HG03354 (cell line): ENCODE results near the gene DENND6B.
"Not testable (repeated sequence)": the region's sequence is repeated elsewhere in the genome, so short reads cannot be mapped to it uniquely, and the experiment has no call there.

ENCODE experiments used
- ATAC-seq: cut with Tn5 transposase; IDR thresholded peaks from one replicate; pipeline ENCODE4 v1.9.1; 2021; ENCODE audit warnings: mild to moderate bottlenecking; ENCODE audit not compliant: unreplicated experiment, poor library complexity, severe bottlenecking

DENND6B gene

GRCh38 chr22:50341977-50342650 lies 15.3 kb upstream of the DENND6B start:
- peak; percentile 61 for ATAC-seq

DNA sequence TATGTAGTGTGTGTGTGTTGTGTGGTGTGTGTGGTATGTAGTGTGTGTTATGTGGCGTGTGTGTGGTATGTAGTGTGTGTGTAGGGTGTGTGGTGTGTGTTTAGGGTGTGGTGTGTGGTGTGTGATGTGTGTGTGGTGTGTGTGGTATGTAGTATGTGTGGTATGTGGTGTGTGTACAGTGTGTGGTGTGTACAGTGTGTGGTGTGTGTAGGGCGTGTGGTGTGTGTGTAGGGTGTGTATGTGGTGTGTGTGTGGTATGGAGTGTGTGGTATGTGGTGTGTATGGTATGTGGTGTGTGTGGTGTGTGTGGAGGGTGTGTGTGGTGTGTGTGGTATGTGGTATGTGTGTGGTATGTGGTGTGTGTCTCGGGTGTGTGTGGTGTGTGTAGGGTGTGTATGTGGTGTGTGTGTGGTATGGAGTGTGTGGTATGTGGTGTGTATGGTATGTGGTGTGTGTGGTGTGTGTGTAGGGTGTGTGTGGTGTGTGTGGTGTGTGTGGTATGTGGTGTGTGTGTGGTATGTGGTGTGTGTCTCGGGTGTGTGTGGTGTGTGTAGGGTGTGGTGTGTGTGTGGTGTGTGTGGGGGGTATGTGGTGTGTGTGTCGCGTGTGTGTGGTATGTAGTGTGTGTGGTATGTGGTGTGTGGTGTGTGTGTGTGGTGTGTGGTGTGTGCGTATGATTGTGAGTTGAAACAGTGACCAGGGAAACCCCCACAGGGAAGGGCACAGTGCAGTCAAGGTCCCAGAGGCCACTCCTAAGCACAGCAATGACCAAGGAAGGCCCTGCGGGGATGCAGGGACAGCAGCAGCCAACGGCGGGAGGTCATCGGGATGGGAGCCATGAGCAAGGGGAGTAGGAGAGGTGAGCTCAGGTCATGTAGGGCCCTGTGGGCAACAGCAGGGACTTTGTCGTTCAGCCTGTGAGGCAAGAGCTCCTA lies 13.4 kb upstream of the DENND6B start:
- no peak for ATAC-seq

DNA sequence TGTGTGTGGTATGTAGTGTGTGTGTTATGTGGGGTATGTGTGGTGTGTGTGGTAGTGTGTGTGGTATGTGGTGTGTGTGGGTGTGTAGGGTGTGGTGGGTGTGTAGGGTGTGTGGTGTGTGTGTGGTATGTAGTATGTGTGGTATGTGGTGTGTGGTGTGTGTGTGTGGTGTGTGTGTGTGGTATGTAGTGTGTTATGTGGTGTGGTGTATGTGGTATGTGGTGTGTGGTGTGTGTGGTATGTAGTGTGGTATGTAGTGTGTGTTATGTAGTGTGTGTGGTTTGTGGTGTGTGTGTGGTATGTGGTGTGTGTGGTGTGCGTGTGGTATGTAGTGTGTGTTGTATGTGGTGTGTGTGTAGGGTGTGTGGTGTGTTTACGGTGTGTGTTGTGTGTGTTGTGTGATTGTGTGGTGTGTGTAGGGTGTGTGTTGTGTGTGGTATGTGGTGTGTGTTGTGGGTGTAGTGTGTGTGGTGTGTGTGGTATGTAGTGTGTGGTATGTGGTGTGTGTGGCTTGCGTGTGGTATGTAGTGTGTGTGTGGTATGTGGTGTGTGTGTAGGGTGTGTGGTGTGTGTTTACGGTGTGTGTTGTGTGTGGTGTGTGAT lies 12.1 kb upstream of the DENND6B start:
- ATAC-seq: no peak

DNA sequence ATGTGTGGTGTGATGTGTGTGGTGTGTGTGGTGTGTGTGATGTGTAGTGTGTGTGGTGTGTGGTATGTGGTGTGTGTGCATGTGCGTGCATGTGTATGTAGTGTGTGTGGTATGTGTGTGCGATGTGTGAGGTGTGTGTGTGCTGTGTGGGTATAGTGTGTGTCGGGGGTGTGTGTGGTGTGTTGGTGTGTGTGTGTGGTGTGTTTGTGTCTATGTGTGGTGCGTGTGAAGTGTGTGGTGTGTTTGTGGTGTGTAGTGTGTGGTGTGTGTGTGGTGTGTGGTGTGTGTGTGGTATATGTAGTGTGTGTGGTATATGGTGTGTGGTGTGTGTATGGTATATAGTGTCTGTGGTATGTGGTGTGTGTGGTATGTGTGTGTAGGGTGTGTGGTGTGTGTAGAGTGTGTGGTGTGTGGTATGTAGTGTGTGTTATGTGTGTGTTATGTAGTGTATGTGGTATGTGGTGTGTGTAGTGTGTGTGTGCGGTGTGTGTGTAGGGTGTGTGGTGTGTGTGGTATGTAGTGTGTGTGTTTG lies 11.3 kb upstream of the DENND6B start:
- no peak for ATAC-seq

GRCh38 chr22:50337262-50338041 lies 10.6 kb upstream of the DENND6B start:
- no peak for ATAC-seq

DNA sequence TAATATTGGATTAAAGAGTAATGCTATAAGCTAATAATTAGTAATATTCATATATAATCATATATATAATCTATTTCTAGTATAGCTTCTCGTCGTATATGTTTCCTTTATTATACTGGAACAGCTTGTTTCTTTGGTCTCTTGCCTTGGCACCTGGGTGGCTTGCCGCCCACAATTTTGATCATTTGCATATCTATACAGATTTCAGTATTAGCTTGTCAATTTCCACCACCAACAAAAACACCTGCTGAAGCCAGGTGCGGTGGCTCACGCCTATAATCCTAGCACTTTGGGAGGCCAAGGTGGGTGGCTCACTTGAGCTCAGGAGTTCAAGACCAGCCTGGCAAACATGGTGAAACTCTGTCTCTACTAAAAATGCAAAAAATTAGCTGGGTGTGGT lies 7.6 kb upstream of the DENND6B start:
- not testable (repeated sequence) for ATAC-seq

DNA sequence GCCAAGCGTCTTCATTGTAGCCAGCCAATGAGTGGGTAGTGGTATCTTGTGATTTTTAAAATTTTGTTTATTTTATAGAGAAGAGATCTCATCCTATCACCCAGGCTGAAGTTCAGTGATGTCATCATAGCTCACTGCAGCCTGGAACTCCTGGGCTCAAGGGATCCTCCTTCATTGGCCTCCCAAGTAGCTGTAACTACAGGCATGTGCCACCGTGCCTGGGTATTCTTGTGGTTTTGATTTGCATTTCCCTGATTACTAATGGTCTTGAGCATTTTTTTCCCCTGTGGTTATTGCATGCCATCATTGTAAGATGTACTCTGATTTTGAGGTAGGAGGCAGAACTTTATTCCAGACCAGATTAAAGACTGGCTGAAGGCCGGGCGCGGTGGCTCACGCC lies 2.4 kb upstream of the DENND6B start:
- no peak for ATAC-seq

DNA sequence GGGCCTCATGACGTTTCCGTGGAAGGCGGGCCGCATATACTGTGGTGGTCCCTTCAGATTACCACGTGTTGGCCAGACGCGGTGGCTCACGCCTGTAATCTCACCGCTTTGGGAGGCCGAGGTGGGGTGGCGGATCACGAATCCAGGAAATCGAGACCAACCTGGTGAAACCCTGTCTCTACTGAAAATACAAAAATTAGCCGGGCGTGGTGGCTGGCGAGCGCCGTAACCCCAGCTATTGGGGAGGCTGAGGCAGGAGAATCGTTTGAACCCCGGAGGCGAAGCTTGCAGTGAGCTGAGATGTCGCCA lies 853 bp upstream of the DENND6B start:
- ATAC-seq: no peak

DNA sequence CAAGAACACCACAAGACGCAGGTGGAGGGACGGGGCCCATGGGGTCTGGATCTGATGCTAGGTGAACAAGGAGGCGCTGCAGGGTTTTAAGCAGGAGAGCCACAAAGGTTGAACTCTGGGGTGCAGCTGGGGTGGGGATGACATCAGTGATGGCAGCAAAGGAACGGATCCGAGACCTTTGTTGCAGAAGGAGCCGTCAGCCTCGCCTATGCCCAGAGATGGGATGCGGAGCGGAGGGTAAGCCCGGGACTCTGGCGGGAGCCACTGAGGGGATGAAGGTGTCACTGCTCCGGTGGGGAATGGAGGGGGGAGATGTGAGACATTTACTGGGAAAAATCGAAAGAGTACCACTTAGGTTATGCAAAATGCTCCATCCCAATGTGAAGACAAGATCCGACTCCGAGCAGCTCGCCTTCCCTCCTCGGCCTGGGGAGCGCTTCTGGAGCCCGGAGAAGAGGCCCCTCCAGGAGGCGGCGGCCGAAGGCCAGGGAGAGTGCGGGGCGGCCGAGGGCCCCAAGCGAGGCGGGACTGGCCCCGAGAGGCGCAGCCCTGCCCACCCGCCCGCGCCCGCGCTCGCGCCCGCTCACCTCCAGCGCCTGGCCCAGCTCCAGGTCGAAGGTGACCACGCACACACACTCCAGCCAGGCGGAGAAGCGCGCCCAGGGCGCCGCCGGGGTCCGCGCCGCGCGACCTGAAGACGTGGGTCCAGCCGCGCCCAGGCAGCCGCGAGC lies 422 bp downstream of the DENND6B start:
- no peak for ATAC-seq

DNA sequence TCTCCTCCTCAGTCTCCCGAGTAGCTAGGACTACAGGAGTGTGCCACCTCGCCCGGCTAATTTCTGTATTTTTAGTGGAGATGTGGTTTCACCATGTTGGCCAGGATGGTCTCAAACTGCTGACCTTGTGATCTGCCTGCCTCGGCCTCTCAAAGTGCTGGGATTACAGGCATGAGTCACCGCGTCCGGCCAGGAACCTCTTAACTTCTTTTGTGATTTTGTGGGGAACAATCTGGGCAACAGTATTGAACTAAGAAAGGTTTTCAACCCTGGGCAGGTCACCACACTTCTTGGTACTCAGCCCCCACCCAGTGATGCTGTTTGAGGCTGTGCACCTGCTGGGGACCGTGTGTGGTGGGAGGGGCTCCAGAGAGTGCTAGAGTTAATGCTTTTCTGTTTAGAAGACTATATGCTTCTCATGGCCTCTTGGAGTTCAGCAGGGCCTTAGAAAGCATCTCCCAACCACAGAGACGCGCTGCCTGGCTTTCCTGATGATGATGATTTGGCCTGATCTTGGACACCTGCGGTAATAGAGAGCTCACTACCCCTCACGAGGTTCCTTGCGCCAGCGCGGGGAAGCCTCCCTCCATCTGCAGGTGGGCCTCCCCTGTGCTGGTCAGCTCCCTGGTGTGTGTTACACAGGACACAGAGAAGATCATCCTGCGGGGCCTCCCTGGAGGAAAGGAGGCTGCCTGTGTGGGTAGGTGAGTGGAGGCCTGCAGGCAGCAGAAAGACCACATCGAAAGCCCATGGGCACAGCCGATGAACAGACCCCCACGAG lies 1.2 kb downstream of the DENND6B start:
- no peak for ATAC-seq

- ATAC-seq: no peak
Measured at GRCh38 chr22:50323900-50324299, 2.9 kb downstream of the DENND6B start.

DNA sequence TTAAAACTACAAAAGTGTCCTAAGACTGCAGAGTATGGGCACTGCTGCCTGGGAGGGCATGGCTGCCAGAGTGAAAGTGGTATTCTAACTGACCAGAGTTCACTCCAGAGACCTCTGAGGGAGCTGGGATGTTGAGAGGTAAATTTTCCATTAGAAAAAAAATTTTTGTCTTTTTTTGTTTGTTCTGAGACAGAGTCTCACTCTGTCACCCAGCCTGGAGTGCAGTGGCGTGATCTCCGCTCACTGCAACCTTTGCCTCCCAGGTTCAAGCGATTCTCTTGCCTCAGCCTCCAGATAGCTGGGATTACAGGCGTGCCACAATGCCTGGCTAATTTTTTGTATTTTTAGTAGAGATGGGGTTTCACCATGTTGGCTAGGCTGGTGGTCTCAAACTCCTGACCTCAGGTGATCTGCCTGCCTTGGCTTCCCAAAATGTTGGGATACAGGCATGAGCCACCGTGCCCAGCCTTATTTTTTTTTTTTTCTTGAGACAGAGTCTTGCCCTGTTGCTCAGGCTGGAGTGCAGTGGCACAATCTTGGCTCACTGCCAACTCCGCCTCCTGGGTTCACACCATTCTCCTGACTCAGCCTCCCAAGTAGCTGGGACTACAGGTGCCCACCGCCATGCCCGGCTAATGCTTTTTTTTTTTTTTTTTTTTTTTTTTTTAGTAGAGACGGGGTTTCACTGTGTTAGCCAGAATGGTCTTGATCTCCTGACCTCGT lies 4.3 kb downstream of the DENND6B start:
- ATAC-seq: not testable (repeated sequence)

GRCh38 chr22:50320671-50321325 lies 6.0 kb downstream of the DENND6B start:
- no peak for ATAC-seq

DNA sequence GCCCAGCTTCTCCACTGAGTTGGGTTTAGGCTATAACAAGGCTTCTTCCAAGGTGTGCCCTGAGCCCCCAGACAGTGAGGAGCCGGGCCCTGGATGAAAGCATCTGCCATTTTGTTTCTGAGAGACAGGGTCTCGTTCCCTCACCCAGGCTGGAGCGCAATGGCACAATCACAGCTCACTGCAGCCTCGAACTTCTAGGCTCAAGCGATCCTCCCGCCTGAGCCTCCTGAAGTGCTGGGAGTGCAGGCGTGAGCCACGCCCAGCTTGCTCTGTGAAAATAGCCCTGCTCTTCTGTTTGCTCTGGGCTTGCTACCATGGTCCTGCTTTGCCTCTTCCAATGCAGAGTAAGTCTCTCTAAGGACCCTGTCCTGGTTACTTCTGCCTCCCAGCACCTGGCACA lies 6.7 kb downstream of the DENND6B start:
- ATAC-seq: no peak

DNA sequence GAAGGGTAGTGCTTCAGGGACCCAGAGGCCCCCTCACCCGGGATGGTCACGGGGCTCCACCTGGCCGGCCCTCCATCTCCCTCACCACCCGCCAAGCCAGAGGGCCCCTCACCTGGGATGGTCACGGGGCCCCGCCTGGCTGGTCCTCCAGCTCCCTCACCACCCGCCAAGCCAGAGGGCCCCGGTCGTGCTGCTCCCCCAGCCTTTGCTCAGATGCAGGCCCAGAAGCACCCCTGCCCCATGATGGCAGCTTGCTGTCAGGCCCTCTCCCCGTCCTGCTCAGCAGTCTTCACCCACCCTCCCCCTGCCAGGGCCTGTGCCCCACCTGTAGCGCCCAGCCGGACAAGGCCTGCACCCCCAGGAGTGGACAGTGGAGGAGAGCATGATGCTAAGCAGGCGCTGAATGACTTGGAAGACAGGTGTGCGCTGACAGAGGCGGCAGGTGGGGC lies 7.3 kb downstream of the DENND6B start:
- no peak for ATAC-seq

DNA sequence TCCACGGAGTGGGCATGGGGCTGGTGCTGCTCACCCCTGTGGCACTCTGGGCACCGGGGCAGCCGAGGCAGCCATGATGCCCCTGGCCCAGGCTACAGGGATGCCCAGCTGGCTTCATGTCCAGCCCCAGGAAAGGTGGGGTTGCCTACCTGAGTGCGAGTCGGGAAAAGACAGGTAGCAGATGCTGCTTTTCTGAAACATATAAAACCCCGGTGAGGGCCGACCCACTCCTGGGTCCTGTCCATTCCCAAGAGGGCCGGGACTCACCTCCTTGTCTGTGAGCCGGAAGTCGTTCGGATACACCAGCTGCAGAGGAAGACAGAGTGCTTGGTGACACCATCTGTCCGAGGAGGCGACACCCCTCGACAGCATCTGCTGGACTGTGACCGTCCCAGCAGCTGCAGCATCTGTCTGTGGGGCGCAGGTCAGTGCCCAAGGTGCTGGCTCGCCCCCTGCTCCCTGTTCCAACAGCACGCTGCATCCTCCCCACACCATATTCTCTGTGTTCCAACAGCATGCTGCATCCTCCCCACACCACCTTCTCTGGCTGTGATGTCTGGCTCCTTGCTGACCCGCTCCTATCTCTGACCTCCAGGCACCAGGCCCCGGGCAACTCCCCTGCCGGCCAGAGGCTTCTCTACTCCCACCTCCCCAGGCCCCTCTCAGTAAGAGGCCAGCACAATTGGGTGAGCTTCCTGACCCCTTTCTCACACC lies 8.0 kb downstream of the DENND6B start:
- no peak for ATAC-seq

DNA sequence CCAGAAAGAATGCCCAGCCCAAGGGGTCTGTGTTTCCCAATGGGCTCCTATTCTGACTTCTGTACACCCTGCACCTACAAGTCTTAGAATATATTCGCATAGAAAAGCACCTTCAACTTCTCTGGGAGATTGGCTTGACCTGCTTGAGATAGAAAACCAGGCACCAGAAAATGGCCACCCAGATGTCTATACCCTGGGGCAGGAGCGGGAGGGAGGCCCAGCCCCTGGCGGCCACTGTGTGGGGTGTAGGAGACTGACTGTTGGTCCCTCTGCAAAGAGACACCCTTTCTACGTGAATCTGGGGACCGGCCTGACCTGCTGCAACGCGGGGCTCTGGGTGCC lies 8.5 kb downstream of the DENND6B start:
- ATAC-seq: no peak
